DMS53 treated with DMSO at 0.1 percent for 48 hours (cell line): ENCODE data around the gene FSTL3.
"Not testable (repeated sequence)": the region's sequence is repeated elsewhere in the genome, so short reads cannot be mapped to it uniquely, and the experiment has no call there.

Experiments used
- DNase-seq: peaks from one replicate; lab custom pipeline; 2025; ENCODE audit not compliant: unreplicated experiment; lab: John Stamatoyannopoulos, UW

Gene FSTL3

GRCh38 chr19:681029-682019 lies 5.1 kb downstream of the FSTL3 start:
- DNase-seq: no peak

DNA sequence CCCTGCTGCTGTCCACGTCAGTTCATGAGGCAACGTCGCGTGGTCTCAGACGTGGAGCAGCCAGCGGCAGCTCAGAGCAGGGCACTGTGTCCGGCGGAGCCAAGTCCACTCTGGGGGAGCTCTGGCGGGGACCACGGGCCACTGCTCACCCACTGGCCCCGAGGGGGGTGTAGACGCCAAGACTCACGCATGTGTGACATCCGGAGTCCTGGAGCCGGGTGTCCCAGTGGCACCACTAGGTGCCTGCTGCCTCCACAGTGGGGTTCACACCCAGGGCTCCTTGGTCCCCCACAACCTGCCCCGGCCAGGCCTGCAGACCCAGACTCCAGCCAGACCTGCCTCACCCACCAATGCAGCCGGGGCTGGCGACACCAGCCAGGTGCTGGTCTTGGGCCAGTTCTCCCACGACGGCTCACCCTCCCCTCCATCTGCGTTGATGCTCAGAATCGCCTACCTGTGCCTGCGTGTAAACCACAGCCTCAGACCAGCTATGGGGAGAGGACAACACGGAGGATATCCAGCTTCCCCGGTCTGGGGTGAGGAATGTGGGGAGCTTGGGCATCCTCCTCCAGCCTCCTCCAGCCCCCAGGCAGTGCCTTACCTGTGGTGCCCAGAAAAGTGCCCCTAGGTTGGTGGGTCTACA lies 6.6 kb downstream of the FSTL3 start:
- no peak for DNase-seq

DNA sequence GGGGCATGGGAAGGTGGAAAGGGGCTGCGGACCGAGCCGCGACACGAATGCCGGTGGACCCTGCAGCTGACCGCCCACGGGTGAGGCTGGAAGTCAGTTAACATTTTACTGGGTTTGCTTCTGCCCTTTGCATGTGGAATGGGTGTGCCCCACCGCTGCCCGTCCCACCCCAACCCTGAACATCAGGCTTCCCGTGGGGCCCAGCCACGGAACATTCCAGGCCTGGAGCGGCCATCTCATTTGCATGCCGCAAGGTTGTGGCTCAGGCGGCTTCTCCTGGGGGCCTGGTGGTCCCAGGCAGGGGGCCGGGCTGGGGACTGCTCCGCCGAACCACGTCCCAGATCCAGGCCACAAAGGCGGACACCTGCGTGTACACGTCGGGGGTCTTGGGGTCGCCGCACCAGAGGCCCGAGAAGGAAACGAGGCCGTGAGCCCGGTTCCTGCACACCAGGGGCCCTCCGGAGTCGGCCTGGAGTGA lies 9.3 kb downstream of the FSTL3 start:
- no peak for DNase-seq

- no peak for DNase-seq
Observed at GRCh38 chr19:686589-687297, 10.6 kb downstream of the FSTL3 start.

DNA sequence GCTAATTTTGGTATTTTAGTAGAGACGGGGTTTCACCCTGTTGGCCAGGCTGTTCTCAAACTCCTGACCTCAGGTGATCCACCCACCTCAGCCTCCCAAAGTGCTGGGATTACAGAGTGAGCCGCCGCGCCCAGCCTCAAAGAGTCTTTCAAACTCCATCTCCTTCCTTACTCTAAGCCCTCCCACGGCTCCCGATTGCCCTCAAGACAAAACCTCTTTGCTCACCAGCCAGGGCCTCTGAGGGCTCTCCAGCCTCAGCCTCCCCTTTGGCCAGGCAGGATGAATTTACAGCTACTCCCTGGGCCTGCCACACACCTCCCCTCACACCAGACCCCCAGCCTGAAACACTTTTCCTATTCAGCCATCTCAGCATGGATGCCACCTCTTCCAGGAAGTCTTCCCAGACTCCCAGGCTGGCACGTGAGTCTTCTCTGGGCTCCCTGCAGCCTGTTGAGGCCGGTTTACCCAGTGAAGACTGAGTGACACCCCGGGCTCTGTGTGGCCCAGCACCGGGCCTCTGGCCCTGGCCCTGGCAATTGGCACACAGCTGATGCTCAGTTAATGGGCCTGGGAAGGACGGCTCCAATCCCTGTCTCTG lies 11.5 kb downstream of the FSTL3 start:
- DNase-seq: no peak

DNA sequence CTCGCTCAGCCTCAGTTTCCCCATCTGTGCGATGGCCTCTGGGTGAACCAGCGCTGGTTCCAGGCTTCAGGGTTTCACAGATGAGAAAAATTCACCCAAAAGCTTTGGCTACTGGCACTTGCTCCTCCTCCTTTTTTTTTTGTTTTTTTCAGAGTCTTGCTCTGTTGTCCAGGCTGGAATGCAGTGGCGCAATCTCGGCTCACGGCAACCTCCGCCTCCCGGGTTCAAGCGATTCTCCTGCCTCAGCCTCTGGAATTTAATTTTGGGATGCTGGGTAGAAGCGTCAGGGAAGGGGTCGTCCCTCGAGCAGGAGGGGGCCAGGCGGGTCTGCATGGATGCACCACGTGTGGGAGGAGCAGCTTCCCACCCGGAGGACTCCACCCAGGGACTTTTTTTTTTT lies 12.0 kb downstream of the FSTL3 start:
- no peak for DNase-seq

DNA sequence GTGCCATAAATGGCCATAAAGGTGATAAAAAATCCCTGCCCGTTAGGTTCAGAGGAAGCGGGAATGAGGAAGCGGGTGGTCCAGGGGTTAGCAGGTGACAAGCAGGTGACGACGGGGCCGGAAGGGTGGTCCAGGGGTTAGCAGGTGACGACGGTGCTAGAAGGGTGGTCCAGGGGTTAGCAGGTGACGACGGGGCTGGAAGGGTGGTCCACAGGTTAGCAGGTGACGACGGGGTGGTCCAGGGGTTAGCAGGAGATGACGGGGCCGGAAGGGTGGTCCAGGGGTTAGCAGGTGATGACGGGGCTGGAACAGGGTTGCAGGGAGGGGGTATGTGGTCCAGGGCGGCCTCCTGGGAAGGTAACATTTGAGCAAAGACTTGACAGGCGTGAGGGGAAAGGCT lies 12.8 kb downstream of the FSTL3 start:
- no peak for DNase-seq

GRCh38 chr19:690203-690602 lies 14.0 kb downstream of the FSTL3 start:
- no peak for DNase-seq

- no peak for DNase-seq
Observed at GRCh38 chr19:694481-695351, 18.5 kb downstream of the FSTL3 start.

- no peak for DNase-seq
Observed at GRCh38 chr19:695352-695949, 19.3 kb downstream of the FSTL3 start, which contains the start of gene PRSS57. Gene PRSS57 (minus strand): TSS chr19:695452. CDS start chr19:695430, 22 bp downstream.

DNA sequence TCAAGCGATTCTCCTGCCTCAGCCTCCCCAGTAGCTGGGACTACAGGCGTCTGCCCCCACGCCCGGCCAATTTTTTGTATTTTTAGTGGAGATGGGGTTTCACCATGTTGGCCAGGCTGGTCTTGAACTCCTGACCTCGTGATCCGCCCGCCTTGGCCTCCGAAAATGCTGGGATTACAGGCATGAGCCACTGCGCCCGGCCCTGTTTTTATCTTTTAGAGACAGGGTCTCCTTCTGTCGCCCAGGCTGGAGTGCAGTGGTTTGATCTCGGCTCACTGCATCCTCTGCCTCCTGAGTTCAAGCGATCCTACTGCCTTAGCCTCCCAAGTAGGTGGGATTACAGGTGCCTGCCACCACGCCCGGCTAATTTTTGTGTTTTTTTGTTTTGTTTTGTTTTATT lies 22.3 kb downstream of the FSTL3 start:
- DNase-seq: not testable (repeated sequence)

- not testable (repeated sequence) for DNase-seq
Observed at GRCh38 chr19:699885-700284, 23.7 kb downstream of the FSTL3 start.

DNA sequence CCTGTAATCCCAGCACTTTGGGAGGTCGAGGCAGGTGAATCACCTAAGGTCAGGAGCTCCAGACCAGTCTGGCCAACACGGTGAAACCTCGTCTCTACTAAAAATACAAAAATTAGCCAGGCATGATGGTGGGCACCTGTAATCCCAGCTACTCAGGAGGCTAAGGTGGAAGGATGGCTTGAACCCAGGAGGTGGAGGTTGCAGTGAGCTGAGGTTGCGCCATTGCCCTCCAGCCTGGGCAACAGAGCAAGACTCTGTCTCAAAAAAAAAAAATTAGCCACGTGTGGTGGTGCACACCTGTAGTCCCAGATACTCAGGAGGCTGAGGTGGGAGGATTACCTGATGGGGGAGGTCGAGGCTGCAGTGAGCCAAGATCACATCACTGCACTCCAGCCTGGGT lies 26.7 kb downstream of the FSTL3 start:
- DNase-seq: not testable (repeated sequence)

DNA sequence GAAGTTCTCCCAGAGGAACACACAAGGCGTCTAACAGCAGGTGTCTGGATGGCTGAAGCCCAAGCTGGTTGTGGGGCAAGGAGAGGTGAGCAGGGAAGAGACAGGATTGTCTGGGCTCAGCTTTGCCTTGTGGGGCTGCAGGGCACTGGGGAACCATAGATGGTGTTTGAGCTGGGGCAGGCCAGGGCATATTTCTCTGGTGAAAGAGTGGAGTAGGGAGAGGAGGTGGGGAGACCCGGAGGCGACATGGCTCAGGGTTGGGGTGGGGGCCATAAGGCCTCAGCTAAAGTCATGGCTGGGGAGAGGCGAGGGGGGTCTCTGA lies 27.1 kb downstream of the FSTL3 start:
- no peak for DNase-seq

DNA sequence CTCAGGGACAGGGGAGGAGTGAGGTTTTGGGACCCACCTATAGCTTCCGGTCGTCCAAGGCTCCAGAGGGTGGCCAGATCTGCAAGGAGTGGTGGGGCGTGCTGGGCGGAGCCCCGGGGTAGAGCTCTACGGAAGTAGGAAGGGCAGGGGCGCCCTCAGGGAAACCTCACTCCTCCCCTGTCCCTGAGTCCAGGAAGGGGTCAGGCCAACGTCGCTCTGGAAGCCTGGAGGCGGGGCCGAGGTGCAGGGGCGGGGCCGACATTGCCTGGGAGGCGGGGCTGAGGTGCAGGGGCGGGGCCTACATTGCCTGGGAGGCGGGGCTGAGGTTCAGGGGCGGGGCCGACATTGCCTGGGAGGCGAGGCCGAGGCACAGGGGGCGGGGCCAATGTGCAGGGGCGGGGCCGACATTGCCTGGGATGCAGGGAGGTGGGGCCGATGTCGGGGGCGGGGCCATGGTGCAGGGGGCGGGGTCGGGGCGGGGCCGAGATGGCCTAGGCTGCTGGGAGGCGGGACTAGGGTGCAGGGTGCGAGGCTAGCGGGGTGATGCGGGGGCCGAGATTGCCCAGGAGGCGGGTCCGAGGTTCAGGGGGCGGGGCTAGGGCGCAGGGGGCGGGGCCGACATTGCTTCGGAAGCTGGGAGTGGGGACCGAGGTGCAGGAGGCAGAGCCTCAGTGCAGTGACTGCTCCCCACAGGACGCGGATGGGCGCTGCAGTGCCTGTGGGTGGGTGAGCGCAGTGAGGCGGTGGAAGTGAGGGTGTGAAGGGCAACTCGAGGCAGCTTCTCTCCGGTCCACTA lies 27.7 kb downstream of the FSTL3 start:
- DNase-seq: no peak

- DNase-seq: no peak
Observed at GRCh38 chr19:704447-704741, 28.2 kb downstream of the FSTL3 start.

DNA sequence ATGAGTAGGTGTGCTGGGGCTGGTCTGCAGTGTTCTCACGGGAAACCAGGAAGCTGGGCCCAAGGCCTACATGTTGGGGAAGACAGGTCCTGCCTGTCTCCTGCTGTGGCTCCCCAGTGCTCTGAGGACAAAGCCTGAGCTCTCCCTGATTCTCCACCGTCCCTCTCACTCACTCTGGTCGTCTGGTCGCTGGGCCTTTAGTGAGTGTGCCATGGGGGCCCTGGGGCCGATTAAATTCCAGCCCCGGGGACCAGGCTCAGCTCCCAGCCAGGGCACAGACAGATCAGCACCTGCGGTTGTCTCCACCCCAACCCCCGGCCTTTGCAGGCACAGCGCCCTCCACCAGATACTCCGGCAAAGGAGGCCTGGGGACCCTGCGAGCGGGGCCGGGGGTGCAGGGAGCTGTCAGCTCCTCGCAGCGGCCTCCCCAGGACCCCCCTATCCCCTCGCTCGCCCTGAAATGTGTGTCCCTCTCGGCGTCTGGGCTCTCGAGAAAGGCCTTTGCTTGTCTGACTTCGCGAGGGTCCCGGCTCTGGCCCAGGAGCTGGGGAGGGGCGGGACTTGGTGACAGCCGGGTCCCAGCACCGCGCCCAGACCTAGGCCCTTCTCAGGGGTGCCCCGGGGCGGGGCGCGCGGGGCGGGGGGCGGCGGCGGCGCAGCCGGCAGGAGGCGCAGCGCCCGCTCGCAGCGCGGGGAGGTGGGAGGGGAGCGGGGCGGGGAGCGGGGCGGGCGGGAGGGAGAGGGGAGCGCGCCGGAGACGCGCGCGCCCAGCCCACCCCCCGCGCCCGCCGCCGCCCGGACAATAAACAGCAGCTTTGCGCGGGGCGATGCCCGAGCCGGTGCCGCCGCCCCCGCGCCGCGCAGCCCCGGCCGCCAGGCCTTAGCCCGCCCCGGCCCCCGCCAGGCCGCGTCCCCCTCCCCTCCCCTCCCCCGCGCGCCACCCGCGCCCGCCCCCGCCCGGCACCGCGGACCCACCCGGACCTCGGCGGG lies 32.3 kb downstream of the FSTL3 start, which contains the start of gene PALM:
PALM (plus strand) TSS at position 782 of the 990 bp plus-strand sequence. CDS start 212 bp downstream, outside the sequence.
- no peak for DNase-seq
